ENCODE measurements around the gene SCG5. TPM values are rescaled to one million over a fixed set of nuclear protein-coding genes. Genes with fewer than 3 reads are reported as not detected.

Gene SCG5
- polyA plus RNA-seq, 1 of the 3 experiments (the other 2 are of a cell fraction) = 11.0 TPM

DNA sequence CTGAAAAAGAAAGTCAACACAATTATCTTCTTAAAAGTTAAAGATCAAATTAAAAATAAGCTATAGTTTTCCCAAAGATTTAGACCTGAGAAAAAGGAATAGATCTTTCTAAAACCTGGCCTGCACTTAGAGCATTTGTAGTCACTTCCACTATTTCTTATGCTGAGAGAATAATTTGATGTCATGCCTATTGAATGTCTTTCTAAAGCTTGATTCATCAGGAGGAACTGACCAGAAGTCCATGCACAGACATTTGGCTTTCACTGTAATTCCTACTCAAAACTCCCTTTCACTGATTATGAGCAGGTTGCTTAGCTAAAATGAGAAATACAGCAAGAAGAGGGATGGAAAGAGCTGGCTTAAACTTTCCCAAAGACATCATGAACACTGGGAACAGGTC is 80.6 kb downstream of the SCG5 start:
- no peaks in the 10 kb centered on the region for H3K9me2 ChIP-seq
- peaks cover 0 to 11% of the 10 kb centered on the region in 2 experiments; a peak in 1 of 4 replicates for H3K4me1 ChIP-seq (ENCODE audit: control insufficient read depth in 1 of 2, insufficient read depth in 2 of 2, low read depth in 1 of 2, low read length in 1 of 2)
- H4K20me1 ChIP-seq (ENCODE audit: insufficient read depth) = peaks cover 10% of the 10 kb centered on the region; the same call in 1 of the 2 replicates
- peak overlapping the region in 1 of 2 experiments; percentile 69; a peak in 2 of 4 replicates for H3K27ac ChIP-seq (ENCODE audit: low read depth in 2 of 2, low read length in 1 of 2)
- TF ChIP-seq RCOR1 (IDR thresholded peaks at IDR 0.05; ENCODE audit: low read length) = no peak
- no peak for TF ChIP-seq GABPA (IDR thresholded peaks at IDR 0.05; ENCODE audit: low read depth)
- TF ChIP-seq EZH2phosphoT487 (IDR thresholded peaks at IDR 0.05; ENCODE audit: borderline replicate concordance, low read depth) = no peak
- no peak for TF ChIP-seq TAF1 (IDR thresholded peaks at IDR 0.05; ENCODE audit: borderline replicate concordance, low read depth, low read length)
- TF ChIP-seq CHD2 (IDR thresholded peaks at IDR 0.05; ENCODE audit: low read length, partially characterized antibody) = no peak
- TF ChIP-seq, protein P1, sequence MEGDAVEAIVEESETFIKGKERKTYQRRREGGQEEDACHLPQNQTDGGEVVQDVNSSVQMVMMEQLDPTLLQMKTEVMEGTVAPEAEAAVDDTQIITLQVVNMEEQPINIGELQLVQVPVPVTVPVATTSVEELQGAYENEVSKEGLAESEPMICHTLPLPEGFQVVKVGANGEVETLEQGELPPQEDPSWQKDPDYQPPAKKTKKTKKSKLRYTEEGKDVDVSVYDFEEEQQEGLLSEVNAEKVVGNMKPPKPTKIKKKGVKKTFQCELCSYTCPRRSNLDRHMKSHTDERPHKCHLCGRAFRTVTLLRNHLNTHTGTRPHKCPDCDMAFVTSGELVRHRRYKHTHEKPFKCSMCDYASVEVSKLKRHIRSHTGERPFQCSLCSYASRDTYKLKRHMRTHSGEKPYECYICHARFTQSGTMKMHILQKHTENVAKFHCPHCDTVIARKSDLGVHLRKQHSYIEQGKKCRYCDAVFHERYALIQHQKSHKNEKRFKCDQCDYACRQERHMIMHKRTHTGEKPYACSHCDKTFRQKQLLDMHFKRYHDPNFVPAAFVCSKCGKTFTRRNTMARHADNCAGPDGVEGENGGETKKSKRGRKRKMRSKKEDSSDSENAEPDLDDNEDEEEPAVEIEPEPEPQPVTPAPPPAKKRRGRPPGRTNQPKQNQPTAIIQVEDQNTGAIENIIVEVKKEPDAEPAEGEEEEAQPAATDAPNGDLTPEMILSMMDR (IDR thresholded peaks at IDR 0.05) = no peak
- TF ChIP-seq, protein P2, sequence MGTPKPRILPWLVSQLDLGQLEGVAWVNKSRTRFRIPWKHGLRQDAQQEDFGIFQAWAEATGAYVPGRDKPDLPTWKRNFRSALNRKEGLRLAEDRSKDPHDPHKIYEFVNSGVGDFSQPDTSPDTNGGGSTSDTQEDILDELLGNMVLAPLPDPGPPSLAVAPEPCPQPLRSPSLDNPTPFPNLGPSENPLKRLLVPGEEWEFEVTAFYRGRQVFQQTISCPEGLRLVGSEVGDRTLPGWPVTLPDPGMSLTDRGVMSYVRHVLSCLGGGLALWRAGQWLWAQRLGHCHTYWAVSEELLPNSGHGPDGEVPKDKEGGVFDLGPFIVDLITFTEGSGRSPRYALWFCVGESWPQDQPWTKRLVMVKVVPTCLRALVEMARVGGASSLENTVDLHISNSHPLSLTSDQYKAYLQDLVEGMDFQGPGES (IDR thresholded peaks at IDR 0.05; ENCODE audit: low read depth, low read length) = no peak
- DNase-seq = no peak
- peaks cover 99% of the 10 kb centered on the region for H3K79me2 ChIP-seq (ENCODE audit: insufficient read depth)
- H2AFZ ChIP-seq (ENCODE audit: low read depth) = no peak overlapping the region
- H3K9ac ChIP-seq = no peak overlapping the region; the same call in 1 of the 2 replicates
- no peaks in the 10 kb centered on the region for H3K9me3 ChIP-seq
- H3K4me3 ChIP-seq (ENCODE audit: low read depth in 2 of 2, low read length in 1 of 2) = no peak overlapping the region
- H3K4me2 ChIP-seq = peak overlapping the region; percentile 22; the same call in 1 of the 2 replicates
- ChIA-PET POLR2A (no interaction called here), CTCF (interaction anchor here (0.6 to 1.6 kb wide), 3 partner anchors 59 to 1242 kb away, joined by 3 to 9 read pairs (median 4); no protein-coding TSS in a partner anchor)
- H3F3A ChIP-seq (replicated peaks; ENCODE audit: insufficient read depth) = peaks cover 60% of the 10 kb centered on the region
- peaks cover 0 to 52% of the 10 kb centered on the region in 2 experiments for H3K36me3 ChIP-seq (replicated peaks in 1 of 2; ENCODE audit: control insufficient read depth in 1 of 2, insufficient read depth in 2 of 2, low read length in 1 of 2)
- no peaks in the 10 kb centered on the region for H3K27me3 ChIP-seq (ENCODE audit: insufficient read depth)

DNA sequence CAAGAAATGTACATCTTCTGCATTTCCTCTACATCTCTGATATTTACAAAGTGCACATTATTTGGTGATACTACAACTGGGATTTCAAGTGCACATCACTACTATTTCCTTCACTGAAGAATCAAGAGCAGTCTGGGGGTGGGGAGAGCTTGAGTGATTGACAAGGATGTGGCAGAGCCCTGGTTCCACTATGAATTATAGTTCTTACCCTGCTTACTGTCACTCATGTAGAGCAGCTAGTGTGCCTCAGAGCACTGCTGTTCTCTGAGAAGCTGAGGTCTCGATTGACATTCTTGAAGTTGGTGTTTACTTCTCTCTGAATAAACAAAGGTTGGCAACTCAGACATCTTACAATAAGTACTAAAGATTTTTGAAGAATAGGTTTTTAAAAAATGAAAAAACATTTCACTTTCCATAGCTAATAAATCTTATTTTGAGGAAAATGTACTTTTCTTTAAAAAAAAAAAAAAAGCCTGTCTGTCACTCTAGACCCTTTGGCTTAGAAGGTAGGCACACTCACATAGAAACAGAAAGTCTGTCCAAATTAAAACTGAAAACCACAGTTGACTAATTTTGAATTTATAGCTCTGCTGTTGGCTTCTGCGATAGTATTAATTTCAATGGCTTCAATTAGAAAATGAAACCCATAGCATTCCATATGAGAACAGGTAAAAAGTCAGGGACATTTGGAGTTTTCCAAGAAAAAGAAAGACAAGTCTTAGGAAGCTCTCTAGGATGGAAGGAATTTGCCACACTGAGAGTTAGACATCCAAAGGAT is 81.8 kb downstream of the SCG5 start:
- Histone ChIP-seq H3K36me3 (replicated peaks in 1 of 2; ENCODE audit: control insufficient read depth in 1 of 2, insufficient read depth in 2 of 2, low read length in 1 of 2) (peaks cover 0 to 60% of the 10 kb centered on the region in 2 experiments), H3K9ac (no peak overlapping the region), H3K79me2 (ENCODE audit: insufficient read depth) (peaks cover 100% of the 10 kb centered on the region), H3K4me3 (ENCODE audit: low read depth in 2 of 2, low read length in 1 of 2) (no peak overlapping the region), H3K4me1 (ENCODE audit: control insufficient read depth in 1 of 2, insufficient read depth in 2 of 2, low read depth in 1 of 2, low read length in 1 of 2) (peaks cover 0 to 7% of the 10 kb centered on the region in 2 experiments; a peak in 1 of 4 replicates), H2AFZ (ENCODE audit: low read depth) (no peak overlapping the region), H3K27ac (ENCODE audit: low read depth in 2 of 2, low read length in 1 of 2) (peak overlapping the region in 1 of 2 experiments; percentile 69; a peak in 1 of 4 replicates), H3F3A (replicated peaks; ENCODE audit: insufficient read depth) (peaks cover 68% of the 10 kb centered on the region), H4K20me1 (ENCODE audit: insufficient read depth) (peaks cover 10% of the 10 kb centered on the region; the same call in 1 of the 2 replicates), H3K27me3 (ENCODE audit: insufficient read depth) (no peaks in the 10 kb centered on the region), H3K9me3 (no peaks in the 10 kb centered on the region), H3K9me2 (no peaks in the 10 kb centered on the region), H3K4me2 (no peak overlapping the region)
- POLR2A ChIA-PET = no interaction called here
- DNase-seq = no peak
- 89% methylated on average over 2 of the region's 2 CpGs for WGBS (ENCODE audit: low lambda C conversion rate)
- TF ChIP-seq EP300 (IDR thresholded peaks at IDR 0.05; ENCODE audit: borderline replicate concordance in 1 of 2, low read depth in 1 of 2, low read length in 1 of 2) = no peak
- TF ChIP-seq, protein P3, sequence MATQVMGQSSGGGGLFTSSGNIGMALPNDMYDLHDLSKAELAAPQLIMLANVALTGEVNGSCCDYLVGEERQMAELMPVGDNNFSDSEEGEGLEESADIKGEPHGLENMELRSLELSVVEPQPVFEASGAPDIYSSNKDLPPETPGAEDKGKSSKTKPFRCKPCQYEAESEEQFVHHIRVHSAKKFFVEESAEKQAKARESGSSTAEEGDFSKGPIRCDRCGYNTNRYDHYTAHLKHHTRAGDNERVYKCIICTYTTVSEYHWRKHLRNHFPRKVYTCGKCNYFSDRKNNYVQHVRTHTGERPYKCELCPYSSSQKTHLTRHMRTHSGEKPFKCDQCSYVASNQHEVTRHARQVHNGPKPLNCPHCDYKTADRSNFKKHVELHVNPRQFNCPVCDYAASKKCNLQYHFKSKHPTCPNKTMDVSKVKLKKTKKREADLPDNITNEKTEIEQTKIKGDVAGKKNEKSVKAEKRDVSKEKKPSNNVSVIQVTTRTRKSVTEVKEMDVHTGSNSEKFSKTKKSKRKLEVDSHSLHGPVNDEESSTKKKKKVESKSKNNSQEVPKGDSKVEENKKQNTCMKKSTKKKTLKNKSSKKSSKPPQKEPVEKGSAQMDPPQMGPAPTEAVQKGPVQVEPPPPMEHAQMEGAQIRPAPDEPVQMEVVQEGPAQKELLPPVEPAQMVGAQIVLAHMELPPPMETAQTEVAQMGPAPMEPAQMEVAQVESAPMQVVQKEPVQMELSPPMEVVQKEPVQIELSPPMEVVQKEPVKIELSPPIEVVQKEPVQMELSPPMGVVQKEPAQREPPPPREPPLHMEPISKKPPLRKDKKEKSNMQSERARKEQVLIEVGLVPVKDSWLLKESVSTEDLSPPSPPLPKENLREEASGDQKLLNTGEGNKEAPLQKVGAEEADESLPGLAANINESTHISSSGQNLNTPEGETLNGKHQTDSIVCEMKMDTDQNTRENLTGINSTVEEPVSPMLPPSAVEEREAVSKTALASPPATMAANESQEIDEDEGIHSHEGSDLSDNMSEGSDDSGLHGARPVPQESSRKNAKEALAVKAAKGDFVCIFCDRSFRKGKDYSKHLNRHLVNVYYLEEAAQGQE (IDR thresholded peaks at IDR 0.05; ENCODE audit: low read depth, low read length) = no peak
- TF ChIP-seq RCOR1 (IDR thresholded peaks at IDR 0.05; ENCODE audit: low read length) = no peak
- no peak for TF ChIP-seq NFIC (IDR thresholded peaks at IDR 0.05; ENCODE audit: borderline replicate concordance)
- no peak for TF ChIP-seq TCF12 (IDR thresholded peaks at IDR 0.05)
- TF ChIP-seq, protein P2 (IDR thresholded peaks at IDR 0.05; ENCODE audit: low read depth, low read length) = no peak
- TF ChIP-seq JUND (IDR thresholded peaks at IDR 0.05) = no peak
- no peak for TF ChIP-seq SIN3A (IDR thresholded peaks at IDR 0.05; ENCODE audit: borderline replicate concordance, low read depth, low read length)
- no peak for TF ChIP-seq FOSL2 (IDR thresholded peaks at IDR 0.05; ENCODE audit: borderline replicate concordance, low read depth)
- no peak for TF ChIP-seq GABPA (IDR thresholded peaks at IDR 0.05; ENCODE audit: low read depth)
- CTCF ChIA-PET = interaction anchor here (0.6 to 1.3 kb wide), 2 partner anchors 20 to 61 kb away, joined by 4 read pairs; no protein-coding TSS in a partner anchor

Measured in SK-N-SH (cell line).